ENCODE results near the gene LIG1.
"Not testable (repeated sequence)": the region's sequence is repeated elsewhere in the genome, so short reads cannot be mapped to it uniquely, and the experiment has no call there.

The LIG1 gene

DNA sequence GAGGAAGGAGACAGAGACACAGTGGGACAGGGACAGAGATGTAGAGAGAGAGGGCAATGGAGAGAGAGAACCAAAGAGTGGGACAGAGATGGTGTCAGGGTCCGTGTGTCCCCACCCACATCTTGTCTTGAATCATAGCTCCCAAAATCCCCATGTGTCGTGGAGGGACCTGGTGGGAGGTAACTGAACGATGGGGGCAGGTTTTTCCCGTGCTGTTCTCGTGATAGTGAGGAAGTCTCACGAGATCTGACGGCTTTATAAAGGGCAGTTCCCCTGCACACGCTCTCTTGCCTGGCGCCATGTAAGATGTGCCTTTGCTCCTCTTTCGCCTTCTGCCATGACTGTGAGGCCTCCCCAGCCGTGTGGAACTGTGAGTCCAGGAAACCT lies 52.0 kb downstream of the LIG1 start:
- DNase-seq, result no peak

DNA sequence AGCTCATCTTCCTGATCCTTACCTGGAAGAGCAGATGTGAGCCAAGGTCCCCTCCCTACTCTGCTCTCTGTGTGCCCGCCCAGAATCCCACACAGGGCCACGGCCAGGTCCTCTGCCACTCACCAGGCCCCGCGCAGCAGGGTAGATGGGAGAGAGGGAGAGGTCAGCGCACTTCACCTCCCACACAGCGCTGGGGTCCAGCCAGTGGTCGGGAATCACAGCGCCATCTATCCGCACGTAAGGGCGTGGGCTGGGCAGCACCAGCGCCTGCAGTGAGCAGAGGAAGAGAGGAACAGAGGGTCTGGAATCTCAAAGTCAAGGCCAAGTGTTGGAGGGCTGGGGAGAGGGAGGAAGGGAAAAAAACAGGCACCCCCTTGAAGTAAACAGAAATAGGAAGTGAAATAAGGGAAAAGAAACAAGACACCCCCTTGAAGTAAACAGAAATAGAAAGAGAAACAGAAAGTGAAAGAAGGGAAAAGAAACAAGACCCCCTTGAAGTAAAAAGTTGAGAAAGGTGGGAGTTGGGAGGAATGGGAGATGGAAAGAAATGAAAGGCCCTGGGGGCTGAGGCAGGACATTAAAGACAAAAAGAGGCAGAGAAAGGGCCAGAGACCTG lies 52.5 kb downstream of the LIG1 start:
- no peak for DNase-seq

DNA sequence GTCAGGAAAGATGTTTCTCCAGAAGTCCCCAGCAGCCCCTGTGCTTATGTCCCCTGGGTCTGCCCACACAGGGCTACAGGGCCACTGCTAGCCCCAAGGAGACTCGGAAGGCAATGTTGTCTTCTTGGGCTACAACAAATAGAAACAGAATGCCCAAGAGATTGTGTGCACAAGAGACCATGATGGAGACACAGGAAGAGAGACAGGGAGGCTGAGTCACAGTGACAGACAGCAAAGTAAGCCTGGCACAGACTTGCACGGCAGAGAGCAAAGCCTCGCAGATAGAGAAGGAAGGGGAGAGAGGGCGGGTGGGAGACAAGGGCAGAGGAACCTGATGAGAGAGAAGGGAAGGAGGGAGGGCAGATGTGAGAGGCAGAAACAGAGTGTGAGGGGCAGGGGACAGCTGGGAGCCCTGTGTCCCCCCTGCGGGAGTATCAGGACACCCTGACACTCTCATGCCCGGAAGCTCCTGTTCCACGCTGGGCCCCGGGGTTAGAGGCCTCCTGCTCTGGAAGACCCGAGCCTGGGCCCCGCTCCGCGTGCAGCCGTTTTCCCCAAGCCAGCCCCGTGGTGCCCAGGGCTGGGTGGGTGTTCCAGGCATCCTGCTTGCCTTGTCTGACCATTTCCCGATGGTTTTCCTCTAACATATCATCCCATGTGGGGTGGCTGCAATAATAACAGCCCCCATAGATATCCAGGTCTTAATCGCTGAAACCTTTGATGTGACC lies 56.8 kb downstream of the LIG1 start:
- DNase-seq, result no peak

DNA sequence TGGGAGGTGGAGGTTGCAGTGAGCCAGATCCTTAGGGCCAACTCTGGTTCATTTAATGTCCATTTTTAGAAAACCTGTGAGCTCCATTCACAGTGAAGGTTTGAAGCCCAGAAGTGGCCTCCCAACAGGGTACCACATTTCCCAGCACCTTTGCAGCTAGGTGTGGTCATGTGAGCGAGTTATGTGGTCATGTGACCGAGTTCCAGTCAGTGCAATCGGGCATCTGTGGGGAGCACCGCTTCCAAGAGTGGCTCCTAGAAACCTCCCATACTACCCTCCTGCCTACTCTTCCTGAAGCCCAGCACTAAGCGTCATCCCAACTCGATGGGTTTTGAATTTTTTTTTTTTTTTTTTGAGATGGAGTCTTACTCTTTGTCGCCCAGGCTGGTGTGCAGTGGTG lies 58.9 kb downstream of the LIG1 start:
- DNase-seq, result peak; percentile 18

DNA sequence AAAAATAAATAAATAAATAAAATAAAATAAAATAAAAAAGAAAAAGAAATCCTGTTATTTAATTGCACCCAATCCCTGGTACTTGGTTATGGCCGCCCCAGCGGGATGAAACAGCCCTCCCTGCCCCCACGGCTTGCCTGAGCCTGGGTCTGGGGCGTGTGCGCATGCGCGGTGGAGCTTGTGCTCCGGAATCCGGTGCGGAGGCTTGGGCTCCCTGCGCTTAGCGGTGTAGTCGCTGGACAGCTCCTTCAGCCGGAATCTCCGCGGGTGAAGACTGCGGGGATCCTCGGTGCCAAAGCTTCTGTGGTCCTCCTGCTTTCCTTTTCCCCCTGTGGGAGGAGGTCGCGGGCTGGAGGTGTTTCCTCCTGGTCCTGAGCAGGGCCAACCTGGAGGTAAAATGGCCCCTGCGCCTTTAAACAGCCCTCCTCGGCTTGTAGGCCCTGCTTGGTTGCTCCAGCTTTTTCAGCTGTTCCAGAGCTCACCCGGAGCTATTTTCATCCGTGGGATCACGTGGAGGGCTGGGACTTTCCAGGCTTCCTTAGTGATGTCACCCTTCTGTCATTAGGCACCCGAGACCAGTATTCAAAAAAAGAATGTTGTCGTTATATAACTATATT lies 59.7 kb downstream of the LIG1 start, which contains the start of gene PLA2G4C:
PLA2G4C (minus strand) TSS at position 468 of the 617 bp plus-strand sequence. CDS start 4,288 bp downstream, outside the sequence.
- peak; percentile 69 for DNase-seq

DNA sequence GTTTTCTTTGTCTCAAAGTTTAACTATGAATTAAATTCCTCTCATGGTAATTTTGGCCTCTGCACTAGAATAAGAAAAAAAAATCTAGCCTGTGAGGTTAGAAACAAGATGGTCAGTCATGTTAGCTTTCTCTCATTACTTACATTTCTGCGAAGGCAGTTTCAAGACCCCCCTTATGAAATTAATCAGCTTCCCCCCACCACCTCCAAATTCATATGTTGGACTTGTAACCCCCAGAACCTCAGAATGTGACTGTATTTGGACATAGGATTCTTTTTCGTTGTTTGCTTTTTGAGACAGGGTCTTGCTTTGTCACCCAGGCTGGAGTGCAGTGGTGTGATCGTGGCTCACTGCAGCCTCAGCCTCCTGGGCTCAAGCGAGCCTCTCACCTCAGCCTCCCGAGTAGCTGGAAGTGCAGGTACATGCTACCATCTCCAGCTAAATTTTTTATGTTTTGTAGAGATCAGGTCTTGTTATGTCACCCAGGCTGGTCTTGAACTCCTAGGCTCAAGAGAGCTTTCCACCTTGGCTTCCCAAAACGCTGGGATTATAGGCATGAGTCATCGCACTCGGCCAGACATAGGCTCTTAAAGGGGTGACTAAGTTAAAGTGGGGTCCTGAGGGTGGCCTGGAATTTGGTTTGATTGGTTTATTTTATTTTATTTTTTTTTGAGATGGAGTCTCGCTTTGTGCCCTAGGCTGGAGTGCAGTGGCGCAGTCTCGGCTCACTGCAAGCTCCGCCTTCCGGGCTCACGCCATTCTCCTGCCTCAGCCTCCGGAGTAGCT lies 61.0 kb downstream of the LIG1 start:
- DNase-seq, result no peak

DNA sequence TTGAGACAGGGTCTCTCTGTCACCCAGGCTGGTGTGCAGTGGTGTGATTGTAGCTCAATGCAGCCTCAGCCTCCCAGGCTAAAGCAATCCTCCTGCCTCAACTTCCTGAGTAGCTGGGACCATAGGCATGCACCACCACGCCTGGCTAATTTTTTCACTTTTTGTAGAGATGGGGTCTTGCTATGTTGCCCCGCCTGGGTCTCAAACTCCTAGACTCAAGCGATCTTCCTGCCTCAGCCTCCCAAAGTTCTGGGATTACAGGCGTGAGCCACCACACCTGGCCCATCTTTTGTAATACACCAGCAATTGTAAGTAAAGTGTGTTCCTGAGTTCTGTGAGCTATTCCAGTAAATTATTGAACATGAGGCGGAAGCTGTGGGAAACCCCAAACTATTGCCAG lies 66.2 kb downstream of the LIG1 start:
- DNase-seq, result no peak

DNA sequence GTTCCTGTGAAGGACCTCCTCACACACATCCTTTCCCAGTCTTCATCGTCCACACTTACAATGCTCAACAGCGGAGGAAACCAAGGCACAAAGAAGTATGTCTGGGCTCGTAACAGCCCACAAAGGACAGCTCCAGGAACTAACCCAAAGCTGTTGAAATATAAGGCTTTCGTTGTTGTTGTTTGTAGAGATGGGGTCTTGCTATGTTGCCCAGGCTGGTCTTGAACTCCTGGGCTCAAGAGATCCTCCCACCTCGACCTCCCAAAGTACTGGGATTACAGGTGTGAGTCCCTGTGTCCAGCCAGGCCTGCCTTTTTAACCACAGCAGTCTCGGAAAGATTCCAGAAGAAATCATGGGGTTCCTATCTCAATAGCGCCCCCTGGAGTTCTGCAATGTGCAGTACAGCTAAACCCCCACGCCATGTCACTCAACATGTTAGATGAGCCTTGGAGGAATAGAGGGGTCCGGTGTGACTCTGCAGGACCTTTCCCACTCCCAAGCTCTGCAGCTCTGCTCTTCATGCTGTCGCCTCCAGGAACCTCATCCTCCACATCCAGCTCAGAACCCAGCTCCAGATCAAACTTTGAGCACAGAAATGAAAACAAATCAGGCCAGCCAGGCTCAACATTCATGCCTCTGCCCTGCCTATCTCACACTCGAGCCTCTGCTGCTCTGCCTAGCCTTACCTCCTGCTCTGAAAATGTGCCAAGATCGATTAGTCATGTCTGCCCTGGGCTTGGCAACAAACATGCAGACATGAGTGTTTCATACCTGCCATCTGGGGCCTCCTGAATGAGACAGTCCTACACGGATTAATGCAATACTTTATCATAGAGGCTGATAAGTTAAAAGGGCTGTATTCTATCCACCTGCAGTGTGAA lies 67.0 kb downstream of the LIG1 start:
- peak; percentile 70 for DNase-seq

DNA sequence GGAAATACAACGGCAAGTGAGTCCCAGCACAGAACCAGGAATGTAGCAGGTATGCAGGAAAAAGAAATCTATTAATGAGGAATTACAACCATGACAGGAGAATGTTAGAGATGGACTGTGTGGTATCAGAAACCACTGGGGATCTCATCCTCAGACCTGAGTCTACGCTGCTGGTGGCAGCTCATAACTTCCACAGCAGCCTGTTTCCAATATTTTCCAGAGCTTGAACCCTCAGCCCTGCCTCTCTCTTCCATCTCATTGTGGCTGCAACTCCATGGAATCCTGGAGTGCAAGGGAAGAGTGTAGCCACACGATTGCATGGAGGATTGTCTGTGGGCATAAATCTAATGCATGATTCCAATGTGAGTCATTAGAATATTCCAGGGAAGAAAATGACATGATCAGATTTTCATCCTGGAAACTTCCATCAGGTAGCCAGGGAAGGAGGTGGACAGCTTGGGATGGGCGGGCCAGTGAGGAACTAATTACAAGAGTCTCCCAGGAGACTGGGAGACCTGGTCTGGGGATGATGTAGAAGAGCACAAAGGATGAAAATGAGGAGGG lies 74.5 kb downstream of the LIG1 start:
- no peak for DNase-seq

DNA sequence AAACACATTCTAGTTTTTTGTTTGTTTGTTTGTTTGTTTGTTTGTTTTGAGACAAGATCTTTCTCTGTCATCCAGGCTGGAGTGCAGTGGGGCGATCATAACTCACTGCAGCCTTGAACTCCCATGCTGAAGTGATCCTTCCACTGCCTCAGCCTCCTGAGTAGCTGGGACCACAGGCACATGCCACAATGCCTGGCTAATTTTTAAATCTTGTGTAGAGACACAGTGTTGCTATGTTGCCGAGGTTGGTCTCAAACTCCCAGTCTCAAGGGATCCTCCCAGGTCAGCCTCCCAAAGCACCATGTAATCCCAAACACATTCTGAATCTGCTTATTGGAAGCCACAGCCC lies 75.3 kb downstream of the LIG1 start:
- no peak for DNase-seq

DNA sequence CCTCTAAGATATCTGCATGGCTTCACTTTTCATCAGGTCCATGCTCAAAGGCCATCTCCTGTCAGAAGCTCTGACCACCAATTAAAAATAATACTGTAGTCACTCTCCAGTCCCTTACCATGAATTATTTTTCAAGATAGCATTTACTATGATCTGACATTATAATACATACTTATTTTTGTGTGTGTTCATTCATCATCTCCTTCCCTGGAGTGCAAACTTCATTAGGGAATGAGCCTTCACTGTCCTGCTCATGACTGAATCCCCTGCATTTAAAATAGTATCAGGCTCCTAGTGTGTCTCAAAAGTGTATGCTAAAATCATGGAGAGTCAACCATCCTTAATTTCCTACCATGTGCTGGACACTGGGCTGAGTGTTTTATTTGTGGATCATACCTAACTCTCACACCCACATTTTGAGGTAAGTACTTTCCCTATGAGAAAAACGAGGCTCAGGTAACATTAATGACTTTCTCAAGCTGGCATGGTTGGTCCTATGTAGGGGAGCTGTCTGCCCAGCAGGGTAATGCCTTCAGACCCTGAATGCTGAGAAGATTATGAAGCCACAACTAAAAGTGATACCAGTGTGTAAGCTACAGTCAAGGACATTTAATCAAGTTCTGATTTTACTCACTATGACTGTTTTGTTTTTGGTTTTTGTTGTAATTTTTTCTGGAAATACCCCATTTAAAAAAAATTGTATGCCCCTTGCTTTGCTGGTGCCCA lies 75.9 kb downstream of the LIG1 start:
- DNase-seq, result no peak

DNA sequence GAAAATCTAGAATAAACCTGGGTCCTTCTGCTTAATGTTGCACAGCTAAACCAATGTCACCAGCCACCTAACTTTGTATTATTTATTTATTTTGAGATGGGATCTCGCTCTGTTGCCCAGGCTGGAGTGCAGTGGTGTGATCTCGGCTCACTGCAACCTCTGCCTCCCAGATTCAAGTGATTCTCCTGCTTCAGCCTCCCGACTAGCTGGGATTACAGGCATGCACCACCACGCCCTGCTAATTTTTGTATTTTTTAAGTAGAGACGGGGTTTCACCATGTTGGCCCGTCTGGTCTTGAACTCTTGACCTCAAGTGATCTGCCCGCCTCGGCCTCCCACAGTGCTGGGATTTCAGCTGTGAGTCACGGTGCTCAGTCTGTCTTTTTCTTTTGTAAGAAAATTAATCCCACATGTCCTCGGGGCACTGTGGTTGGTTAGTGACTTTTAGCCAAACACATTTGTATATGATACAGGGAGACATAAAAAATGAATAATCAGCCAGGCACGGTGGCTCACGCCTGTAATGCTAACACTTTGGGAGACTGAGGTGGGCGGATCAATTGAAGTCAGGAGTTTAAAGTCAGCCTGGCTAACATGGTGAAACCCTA lies 78.9 kb downstream of the LIG1 start:
- not testable (repeated sequence) for DNase-seq

DNA sequence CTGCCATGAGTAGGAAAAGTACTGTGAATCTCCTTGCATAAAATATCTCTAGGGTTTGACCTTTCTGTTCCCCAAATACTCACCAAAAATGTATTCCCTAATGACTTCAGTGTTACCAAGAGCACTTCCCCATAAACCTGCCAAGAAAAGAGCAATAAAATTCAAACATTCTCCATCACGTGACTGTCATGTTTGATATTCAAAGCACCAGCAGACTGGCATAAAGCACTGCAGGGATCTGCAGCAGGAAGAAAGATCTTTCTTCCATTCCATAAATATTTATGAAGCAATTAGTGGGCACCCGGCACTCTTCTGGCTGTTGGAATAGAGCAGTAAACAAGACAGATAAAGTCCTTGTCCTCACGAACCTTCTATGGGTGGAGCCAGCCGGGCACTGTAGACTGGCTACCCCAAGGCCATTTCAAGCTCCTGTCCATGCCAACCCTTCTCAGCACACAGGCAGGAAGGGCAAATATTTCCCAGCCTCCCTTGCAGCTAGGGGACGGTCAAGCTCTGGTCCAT lies 79.8 kb downstream of the LIG1 start:
- DNase-seq, result peak; percentile 27

DNA sequence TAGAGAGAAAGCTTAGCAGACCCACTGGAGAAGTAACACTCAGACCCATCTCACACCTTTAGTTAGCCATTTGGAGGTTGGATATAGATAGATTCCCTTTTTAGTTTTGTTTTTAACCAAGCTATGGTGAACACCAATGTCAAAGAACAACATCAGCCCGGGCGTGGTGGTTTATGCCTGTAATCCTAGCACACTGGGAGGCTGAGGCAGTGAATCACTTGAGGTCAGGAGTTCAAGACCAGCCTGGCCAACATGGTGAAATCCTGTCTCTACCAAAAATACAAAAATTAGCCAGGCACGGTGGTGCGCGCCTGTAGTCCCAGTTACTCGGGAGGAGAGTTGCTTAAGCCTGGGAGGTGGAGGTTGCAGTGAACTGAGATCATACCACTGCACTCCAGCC lies 81.2 kb downstream of the LIG1 start:
- DNase-seq, result not testable (repeated sequence)

DNA sequence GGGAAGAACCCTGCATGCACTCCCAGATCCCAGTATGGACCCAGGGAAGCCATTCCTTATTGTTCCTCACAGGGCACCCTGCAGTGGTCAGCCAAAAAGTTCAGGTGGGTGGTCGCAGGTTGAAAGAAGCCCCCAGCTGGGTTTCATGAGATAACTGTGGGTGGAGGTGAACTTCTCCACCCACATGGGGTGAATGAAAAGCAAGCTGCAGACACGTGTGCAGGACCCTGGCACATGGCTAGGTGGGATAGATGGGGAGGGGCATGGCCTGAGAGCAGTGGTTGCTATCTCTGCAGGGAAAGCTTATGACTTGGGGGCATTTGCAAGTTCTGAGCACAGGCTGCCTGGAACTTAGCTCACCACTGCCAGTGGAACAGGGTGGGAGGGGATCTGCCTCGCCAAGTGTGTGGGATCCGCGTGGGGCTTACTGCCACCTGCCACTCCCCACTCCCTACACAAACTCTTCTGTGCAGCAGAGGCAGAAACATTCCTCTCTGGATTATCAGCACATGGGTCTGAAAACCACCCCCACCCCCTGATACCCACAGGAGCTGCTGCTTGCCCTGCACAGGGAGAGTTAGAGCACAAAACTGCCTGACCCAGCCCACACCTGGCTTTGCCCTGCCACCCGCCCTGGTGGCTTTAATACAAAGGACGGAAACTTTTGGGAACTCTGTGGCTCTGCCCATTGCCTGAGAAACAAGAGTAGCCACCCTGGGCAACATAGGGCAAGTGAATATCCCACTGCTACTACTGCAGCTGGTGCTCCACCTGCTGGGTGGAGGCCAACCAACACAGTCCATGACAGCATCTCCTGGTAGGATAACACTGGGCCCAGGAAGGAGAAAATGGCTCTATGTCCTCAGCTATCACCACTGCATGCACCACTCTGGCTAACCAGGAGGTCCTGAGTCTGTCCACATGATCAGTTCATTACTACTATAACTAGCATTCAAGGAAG lies 84.0 kb downstream of the LIG1 start:
- DNase-seq, result no peak

DNA sequence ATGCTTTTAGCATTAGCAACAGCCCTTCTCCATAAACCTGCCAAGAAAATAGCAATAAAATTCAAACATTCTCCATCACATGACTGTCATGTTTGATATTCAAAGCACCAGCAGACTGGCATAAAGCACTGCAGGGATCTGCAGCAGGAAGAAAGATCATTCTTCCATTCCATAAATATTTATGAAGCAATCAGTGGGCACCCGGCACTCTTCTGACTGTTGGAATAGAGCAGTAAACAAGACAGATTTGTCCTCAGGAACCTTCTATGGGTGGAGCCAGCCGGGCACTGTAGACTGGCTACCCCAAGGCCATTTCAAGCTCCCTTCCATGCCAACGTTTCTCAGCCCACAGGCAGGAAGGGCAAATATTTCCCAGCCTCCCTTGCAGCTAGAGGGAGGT lies 85.1 kb downstream of the LIG1 start:
- DNase-seq, result no peak

DNA sequence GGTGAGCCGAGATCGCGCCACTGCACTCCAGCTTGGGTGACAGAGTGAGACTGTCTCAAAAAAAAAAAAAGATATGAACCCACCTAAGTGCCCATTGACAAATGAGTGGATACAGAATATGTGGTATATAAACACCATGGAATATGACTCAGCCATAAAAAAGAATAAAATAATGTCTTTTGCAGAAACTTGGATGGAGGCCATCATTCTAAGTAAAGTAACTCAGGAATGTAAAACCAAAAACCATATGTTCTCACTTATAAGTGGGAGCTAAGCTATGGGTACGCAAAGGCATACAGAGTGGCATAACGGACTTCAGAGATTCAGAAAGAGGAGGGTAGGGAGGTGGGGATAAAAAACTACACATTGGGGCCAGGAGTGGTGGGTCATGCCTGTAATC lies 89.0 kb downstream of the LIG1 start:
- DNase-seq, result no peak

DNA sequence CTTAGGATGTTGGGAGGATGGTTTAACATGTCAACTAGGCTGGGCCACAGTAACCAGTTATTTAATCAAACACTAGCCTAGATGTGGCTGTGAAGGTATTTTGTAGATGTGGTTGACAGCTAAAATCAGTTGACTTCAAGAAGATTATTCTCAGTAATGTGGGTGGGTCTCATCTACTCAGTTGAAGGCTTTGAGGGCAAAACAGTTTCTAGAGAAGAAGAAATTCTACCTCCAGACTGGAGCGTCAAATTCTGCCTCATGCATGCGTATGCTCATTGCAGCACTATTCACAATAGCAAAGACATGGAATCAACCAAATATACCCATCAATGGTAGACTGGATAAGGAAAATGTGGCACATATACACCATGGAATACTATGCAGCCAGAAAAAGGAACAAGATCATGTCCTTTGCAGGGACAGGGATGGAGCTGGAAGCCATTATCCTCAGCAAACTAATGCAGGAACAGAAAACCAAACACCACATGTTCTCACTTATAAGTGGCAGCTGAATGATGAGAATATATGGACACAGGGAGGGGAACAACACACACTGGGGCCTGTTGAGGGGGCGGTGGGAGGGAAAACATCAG lies 99.9 kb downstream of the LIG1 start:
- not testable (repeated sequence) for DNase-seq

DNA sequence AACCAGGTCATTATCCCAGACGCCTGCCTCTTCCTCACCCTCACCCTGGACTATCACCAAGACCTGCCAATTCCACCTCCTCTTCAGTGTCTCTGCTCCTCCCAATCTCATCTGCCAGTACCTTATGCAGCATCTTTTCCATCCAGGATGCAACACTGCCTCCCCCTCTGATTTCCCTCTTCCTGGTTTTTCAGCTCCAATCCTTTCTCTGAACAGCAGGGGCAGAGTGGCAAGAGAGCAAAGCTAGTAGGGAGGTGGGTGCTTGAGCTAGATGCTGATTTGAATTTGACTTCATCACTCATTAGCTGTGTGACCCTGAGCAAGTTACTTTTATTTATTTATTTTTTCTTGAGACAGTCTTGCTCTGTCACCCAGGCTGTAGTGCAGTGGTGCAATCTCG lies 100.7 kb downstream of the LIG1 start:
- no peak for DNase-seq

All from NCI-H748 treated with DMSO at 0.1 percent for 48 hours (cell line).